ENCODE measurements around the gene SEMA4C.
"Not testable (repeated sequence)": the region's sequence is repeated elsewhere in the genome, so short reads cannot be mapped to it uniquely, and the experiment has no call there.

The SEMA4C gene

DNA sequence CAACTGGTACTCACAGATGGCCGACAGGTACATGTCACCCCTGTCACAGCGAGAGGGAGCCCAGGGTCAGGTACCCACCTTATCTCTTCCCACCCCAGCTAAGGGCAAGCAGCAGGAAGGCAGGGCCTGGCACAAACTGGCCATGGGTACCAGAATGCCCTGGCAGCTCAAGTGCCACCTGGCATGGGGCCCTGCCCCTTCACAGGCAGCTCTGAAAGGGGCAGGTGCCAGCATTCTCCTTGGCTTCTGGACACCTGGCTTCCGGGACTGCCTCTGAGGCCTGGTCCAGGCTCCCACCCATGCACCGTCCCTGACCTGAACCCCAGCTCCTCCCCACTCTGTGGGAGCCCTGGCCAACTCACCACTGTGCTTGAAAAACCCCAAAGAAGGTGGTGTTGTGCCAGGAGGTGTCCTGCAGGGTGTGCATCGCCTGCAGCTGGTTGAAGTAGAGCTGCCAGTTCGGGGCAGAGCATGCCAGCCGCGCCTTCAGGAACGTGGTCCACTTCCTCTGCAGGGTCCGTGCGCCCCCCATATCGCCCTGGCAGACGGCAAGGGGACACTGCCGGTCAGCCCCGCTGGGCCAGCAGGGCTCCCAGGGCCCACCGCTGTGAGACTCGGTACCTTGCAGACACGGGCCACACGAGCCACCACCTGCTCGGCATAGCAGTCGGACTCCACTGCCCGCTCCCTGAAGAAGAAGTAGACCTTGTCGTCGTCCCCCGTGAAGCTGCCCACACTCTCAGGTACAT is 5.4 kb downstream of the SEMA4C start:
- DNase-seq = no peak

DNA sequence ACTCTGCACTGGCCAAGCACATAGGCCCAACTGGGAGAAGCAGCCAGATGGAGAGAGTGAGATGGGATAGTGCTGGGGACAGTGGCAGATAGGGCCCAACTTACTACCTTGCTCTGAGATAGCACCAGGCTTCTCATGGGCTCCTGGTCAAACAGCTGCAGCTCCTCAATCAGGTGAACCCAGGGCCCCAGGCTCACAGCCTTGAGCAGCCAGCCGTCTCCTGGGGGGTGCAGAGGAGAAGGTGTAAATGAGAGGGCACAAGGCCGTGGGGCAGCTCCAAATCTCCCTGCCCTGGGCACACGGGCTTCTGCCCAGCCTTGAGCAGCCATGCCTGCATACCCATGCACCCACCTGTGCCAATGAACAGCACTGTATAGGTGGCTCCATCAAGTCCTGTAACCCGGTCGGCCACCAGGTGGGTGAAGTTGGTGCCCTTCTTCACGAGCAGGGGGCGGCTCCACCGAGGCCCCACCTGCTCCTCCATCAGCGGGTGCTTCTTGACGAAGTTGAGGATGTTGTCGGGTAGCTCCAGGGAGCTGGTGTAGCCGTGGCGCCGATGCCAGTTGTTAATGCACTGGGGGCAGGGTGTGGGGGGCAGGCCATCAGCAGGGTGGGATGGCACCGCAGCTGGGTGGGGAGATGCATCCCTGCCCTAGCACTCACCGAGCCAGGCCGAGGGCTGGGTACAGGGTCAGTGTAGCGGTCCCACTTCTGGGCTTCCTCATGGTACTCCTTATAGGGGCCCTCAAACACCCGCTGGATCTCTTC is 6.1 kb downstream of the SEMA4C start:
- no peak for DNase-seq

- not testable (repeated sequence) for DNase-seq
These were observed 6.8 kb downstream of the SEMA4C start for GRCh38 chr2:96863056-96863455.

DNA sequence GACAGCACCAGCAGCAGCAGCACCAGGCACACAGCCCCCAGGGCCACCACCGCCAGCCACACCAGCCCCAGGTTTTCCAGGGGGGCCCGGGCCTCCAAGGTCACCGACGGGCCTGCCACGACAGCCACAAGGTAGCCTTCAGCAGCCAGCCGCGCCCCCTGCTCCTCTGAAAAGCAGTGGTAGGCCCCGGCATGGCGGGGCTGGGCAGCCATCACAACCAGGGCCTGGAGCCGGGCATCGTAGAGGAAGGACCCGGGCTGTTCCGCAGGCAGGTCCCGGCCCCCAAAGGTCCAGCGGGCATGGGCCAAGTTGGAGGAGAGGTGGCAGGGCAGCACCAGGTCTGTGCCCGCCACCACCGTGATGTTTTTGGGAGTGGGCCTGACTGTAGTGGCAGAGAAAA is 8.8 kb downstream of the SEMA4C start:
- DNase-seq = no peak

GRCh38 chr2:96860065-96861029 is 9.5 kb downstream of the SEMA4C start:
- no peak for DNase-seq

DNA sequence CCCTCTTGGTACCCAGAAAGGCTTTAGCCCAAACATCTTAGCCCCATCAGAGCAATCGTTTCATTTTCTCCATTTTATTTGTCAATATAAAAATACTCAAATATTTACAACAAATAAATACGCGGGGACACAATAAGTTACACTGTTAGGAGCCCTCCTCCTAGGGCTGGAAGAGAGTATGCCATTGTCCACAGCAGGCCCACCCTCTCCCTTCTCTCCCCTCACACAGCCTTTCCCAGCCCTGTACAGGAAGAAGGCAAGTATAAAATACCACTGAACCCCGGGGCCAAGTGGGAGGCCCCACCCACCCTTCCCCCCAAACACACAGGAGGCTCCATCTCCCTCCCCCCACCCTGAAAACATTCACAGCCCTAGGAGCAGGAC is 10.2 kb downstream of the SEMA4C start:
- no peak for DNase-seq

GRCh38 chr2:96859099-96859649 is 10.7 kb downstream of the SEMA4C start:
- DNase-seq = no peak

DNA sequence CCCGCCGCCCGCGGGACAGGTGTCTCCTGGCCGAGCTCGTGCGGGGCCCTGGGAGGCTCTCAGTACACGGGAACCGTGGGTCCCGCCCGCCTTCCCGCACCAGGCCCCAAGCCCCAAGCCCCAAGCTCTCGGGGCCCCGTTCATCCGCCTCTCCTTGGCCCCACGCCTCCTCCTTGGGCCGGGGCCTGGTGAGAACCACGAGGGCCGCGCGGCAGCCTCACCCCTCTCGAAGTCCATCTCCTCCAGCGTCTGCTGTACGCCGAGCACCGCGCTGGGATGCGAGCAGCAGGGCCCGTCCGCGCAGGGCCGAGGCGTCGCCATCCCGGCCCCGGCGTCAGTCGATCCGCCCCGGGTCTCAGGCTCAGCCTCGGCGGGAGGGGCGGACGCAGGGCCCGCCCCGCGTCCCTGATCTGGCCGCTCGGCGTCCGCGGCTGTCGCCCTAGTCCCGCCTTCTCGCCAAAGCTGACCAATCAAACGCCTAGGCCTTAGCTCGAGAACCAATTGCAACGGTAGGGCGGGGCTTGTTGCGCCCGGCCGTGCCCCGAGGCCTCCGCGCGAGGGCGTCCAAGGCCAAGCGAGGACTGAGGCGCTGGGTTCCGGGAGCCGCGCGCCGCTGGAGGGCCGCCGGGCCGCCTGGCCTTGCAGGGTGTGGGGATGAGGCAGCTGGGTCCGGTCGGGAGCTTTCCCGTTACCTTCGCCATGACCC is 12.1 kb downstream of the SEMA4C start, which contains the start of gene ANKRD39:
TSS of gene ANKRD39 (minus strand) at position 350 of the 706 bp plus-strand sequence. CDS start at position 321, 29 bp downstream.
- peak; percentile 96 to 99 for DNase-seq

- peak in 1 of 2 experiments; percentile 10 for DNase-seq
These were observed 12.9 kb downstream of the SEMA4C start for GRCh38 chr2:96856776-96857666.

DNA sequence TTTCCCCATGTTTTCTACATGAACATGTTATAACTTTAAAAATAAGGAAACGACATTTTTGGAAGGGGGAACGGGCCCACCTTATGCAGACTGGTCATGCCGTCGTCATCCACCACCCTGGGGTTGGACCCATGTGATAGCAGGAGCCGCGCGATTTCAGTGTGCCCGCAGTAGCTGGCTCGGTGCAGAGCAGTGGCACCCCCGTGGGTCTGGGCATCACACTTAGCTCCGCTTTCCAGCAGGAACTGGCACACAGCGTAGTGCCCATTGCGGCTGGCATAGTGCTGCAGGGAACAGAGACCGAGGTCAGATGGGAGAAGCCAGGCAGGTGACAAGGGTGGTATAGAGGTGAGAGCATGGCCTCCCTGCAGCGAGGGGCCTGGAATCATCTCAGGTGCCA is 16.6 kb downstream of the SEMA4C start:
- no peak for DNase-seq

DNA sequence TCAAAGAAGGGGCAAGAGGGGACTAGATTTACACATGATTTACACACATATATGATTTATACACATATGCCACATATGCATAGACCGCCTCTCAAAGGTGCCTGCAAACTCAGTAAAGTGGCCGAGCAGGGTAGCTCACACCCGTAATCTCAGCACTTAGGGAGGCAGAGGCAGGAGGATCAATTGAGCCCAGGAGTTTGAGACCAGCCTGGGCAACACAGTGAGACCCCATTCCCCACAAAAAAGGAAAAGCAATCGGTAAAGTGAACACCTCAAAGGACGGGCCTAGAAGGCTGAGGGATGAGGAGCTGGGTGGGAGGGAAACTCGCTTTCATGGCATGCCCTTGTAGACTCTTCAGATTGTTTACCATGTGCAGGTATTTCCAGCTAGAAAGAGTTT is 17.2 kb downstream of the SEMA4C start:
- DNase-seq = no peak

DNA sequence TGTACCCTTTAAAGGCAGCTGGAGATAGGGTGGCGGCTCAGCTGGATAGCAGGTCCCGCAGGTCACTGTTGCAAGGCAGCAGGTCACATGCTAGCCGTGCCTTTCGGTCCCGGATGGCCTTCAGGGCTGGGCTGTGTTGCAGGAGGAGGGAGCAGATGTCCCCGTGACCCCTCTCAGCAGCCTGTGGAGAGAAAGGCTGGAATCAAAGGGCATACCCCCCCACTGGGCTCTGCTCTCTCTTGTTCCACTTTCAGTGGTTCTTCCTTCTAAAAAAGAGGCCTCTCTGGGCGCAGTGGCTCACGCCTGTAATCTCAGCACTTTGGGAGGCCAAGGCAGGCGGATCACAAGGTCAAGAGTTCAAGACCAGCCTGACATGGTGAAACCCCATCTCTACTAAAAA is 21.6 kb downstream of the SEMA4C start:
- DNase-seq = no peak

GRCh38 chr2:96847586-96847985 is 22.3 kb downstream of the SEMA4C start:
- DNase-seq = no peak

GRCh38 chr2:96846825-96847224 is 23.1 kb downstream of the SEMA4C start:
- no peak for DNase-seq

- DNase-seq = no peak
These were observed 25.5 kb downstream of the SEMA4C start for GRCh38 chr2:96844405-96844808.

DNA sequence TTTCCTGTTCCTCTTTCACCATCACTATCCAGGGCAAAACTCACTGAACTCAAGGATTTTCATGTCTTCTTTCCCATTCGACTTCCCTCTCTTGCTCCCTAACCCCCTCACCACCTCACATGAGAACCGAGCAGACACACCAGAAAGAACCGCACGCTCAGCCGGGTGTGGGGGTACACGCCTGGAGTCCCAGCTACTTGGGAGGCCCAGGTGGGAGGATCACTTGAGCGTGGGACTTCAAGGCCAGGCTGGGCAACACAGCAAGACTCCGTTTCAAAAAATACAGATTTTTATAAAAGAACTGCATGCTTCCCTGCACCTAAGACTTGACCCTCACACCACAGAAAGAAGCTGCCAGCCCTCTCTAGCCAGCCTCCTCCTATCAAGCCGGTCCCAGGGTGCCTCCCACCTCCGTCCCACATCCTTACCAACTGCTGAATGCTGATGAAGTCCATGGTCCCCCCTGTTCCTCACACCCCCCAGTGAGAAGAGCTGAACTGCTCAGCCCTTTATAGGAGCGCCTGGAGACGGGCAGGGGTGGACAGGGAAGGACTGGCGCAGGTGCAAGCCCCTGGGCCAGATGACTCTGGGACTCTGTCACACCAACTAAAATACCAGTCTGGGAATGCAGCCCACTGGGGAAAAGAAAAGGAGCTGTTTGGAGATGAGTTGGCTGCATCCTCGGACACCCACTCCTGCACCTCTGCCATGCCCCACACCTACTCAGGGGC is 26.2 kb downstream of the SEMA4C start, which contains the start of gene ANKRD23:
TSS of gene ANKRD23 (minus strand) at position 484 of the 731 bp plus-strand sequence. CDS start at position 455, 29 bp downstream.
- DNase-seq = no peak

DNA sequence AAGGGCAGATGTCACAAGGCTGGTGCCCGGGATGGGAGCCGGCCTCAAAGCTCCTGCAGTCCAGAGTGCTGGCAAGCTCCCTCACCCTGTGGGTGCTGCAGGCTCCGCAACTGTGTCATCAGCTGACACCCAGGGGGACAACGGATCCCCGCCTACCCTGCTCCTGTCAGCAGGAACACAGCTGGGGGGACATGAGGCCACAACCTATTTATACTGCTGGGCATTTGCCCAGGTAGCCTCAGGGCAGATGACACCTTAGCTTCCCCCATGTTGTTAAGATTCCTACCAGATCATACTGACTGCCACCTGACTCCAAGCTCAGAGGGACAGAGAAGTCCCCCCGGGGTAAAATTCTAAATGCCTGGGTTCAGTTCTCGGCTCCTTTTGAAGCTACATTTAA is 27.3 kb downstream of the SEMA4C start:
- DNase-seq = no peak

DNA sequence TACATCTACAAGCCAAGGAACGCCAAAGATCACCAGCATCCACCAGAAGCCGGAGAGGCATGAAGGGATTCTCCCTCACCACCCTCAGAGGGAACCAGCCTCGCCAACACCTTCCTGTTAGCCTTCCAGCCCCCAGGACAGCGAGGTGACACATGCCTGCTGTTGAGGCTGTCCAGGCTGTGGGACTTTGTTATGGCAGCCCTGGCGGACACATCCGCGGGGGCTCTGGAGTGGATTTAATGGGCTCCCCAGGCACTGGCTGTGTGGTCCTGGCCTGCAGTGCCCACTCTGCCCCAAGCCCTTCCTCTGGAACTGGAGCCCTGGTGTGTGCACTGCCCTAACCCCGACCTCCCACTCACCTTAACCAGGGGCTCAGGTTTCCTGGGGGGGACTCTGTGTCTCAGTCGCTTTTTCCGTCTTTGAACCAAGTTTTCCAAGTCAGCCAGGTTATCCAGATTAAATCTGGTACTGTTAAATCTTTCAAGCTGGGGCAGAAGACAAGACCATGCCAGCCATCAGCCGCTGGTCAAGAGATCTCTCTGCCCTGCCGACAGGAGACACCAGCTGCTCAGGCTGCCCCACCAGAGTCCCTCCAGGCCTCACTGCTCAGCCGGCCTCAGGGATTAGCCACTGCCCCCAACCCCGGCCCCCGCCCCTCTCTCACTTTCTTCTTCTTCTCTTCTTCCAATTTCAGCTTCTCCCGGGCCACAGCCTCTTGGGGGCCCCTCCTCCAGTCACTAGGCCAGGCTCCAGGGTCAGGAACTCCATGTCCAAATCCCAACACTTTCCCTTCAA is 28.0 kb downstream of the SEMA4C start:
- DNase-seq = no peak

All from NCI-H1930 (cell line).